ENCODE data around the gene BRMS1L.
"Not testable (repeated sequence)": the region's sequence is repeated elsewhere in the genome, so short reads cannot be mapped to it uniquely, and the experiment has no call there.

DNA sequence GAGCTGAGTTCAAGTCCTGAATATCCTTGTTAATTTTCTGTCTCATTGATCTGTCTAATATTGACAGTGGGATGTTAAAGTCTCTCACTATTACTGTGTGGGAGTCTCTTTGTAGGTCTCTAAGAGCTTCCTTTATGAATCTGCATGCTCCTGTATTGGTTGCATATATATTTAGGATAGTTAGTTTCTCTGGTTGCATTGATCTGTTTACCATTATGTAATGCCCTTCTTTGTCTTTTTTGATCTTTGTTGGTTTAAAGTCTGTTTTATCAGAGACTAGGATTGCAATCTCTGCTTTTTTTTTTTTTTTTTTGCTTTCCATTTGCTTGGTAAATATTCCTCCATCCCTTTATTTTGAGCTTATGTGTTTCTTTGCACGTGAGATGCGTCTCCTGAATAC is 15.6 kb downstream of the BRMS1L start:
- TF ChIP-seq TOX (CRISPR knock-in tag; IDR thresholded peaks at IDR 0.05; ENCODE audit: borderline replicate concordance); CSDC2 (CRISPR knock-in tag; IDR thresholded peaks at IDR 0.05); ZFP3 (CRISPR knock-in tag; IDR thresholded peaks at IDR 0.05); RARB (CRISPR knock-in tag; IDR thresholded peaks at IDR 0.05); ARNTL (CRISPR knock-in tag; IDR thresholded peaks at IDR 0.05; ENCODE audit: borderline replicate concordance, low read depth); TCF4 (CRISPR knock-in tag; IDR thresholded peaks at IDR 0.05; ENCODE audit: borderline replicate concordance); ZC3H10 (CRISPR knock-in tag; IDR thresholded peaks at IDR 0.05); BACH2 (CRISPR knock-in tag; IDR thresholded peaks at IDR 0.05; ENCODE audit: borderline replicate concordance): not testable (repeated sequence)
- TF ChIP-seq, protein P1, sequence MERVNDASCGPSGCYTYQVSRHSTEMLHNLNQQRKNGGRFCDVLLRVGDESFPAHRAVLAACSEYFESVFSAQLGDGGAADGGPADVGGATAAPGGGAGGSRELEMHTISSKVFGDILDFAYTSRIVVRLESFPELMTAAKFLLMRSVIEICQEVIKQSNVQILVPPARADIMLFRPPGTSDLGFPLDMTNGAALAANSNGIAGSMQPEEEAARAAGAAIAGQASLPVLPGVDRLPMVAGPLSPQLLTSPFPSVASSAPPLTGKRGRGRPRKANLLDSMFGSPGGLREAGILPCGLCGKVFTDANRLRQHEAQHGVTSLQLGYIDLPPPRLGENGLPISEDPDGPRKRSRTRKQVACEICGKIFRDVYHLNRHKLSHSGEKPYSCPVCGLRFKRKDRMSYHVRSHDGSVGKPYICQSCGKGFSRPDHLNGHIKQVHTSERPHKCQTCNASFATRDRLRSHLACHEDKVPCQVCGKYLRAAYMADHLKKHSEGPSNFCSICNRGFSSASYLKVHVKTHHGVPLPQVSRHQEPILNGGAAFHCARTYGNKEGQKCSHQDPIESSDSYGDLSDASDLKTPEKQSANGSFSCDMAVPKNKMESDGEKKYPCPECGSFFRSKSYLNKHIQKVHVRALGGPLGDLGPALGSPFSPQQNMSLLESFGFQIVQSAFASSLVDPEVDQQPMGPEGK (CRISPR knock-in tag; IDR thresholded peaks at IDR 0.05; ENCODE audit: borderline replicate concordance) = not testable (repeated sequence)
- TF ChIP-seq, protein P2, sequence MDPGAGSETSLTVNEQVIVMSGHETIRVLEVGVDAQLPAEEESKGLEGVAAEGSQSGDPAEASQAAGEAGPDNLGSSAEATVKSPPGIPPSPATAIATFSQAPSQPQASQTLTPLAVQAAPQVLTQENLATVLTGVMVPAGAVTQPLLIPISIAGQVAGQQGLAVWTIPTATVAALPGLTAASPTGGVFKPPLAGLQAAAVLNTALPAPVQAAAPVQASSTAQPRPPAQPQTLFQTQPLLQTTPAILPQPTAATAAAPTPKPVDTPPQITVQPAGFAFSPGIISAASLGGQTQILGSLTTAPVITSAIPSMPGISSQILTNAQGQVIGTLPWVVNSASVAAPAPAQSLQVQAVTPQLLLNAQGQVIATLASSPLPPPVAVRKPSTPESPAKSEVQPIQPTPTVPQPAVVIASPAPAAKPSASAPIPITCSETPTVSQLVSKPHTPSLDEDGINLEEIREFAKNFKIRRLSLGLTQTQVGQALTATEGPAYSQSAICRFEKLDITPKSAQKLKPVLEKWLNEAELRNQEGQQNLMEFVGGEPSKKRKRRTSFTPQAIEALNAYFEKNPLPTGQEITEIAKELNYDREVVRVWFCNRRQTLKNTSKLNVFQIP (CRISPR knock-in tag; IDR thresholded peaks at IDR 0.05; ENCODE audit: borderline replicate concordance, low read depth) = not testable (repeated sequence)
- TF ChIP-seq, protein P3, sequence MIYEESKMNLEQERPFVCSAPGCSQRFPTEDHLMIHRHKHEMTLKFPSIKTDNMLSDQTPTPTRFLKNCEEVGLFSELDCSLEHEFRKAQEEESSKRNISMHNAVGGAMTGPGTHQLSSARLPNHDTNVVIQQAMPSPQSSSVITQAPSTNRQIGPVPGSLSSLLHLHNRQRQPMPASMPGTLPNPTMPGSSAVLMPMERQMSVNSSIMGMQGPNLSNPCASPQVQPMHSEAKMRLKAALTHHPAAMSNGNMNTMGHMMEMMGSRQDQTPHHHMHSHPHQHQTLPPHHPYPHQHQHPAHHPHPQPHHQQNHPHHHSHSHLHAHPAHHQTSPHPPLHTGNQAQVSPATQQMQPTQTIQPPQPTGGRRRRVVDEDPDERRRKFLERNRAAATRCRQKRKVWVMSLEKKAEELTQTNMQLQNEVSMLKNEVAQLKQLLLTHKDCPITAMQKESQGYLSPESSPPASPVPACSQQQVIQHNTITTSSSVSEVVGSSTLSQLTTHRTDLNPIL (CRISPR knock-in tag; IDR thresholded peaks at IDR 0.05; ENCODE audit: low read depth) = not testable (repeated sequence)

All from SK-N-SH treated with all-trans-retinoic acid at 6 μM for 48 hours (cell line).